H1 (cell line): ENCODE results near the gene TBCD. TPM values are rescaled to one million over a fixed set of nuclear protein-coding genes. Genes with fewer than 3 reads are reported as not detected.

Source experiments
- CTCF ChIA-PET: fragments of 300-600 bp; sonication (Branson Sonifier 250); formaldehyde crosslinking; loops from one replicate; lab custom pipeline; 2021; ENCODE audit not compliant: partially characterized antibody; lab: Charles Lee
- POLR2A ChIA-PET: fragments of 300-600 bp; sonication (Branson Sonifier 250); formaldehyde crosslinking; loops from one replicate; lab custom pipeline; 2021; ENCODE audit warnings: inconsistent platforms; ENCODE audit not compliant: partially characterized antibody; lab: Charles Lee
- DNase-seq, 2 experiments: peaks; one replicate each; pipeline versions ENCODE4 v3.0.0 to v3.0.0-alpha.2; 2010 to 2022; ENCODE audit warnings: low spot score in 2 of 2, low read depth in 1 of 2, mixed read lengths in 1 of 2
- FAIRE-seq: peaks from 2 replicates; lab custom pipeline; 2011; peaks lifted over from hg19 to GRCh38; lab: Jason Lieb, UNC
- H2AFZ ChIP-seq: 2 replicates; pipeline ENCODE4 v1.8.1; 2012; ENCODE audit warnings: low read length, inconsistent platforms
- H2AK5ac ChIP-seq: 2 replicates; pipeline ENCODE4 v1.6.1; 2013; ENCODE audit warnings: low read depth, low read length
- H2BK120ac ChIP-seq: replicated peaks from 2 replicates; pipeline ENCODE3; 2013; ENCODE audit warnings: low read depth, low read length, inconsistent platforms
- H2BK12ac ChIP-seq: 2 replicates; pipeline ENCODE4 v1.6.1; 2013; ENCODE audit warnings: low read depth, low read length
- H2BK15ac ChIP-seq: 2 replicates; pipeline ENCODE4 v1.6.1; 2013; ENCODE audit warnings: low read length
- H2BK20ac ChIP-seq: 2 replicates; pipeline ENCODE4 v1.6.1; 2013; ENCODE audit warnings: low read length
- H2BK5ac ChIP-seq: 2 replicates; pipeline ENCODE4 v1.6.1; 2013; ENCODE audit warnings: low read depth, low read length
- H3K14ac ChIP-seq: 2 replicates; pipeline ENCODE4 v1.6.1; 2013; ENCODE audit warnings: inconsistent platforms; ENCODE audit not compliant: insufficient read length
- H3K18ac ChIP-seq: 2 replicates; pipeline ENCODE4 v1.6.1; 2013; ENCODE audit warnings: low read length; ENCODE audit errors: extremely low read depth
- H3K23ac ChIP-seq: 2 replicates; pipeline ENCODE4 v1.6.1; 2013; ENCODE audit warnings: inconsistent platforms; ENCODE audit not compliant: insufficient read length
- H3K23me2 ChIP-seq: 2 replicates; pipeline ENCODE4 v1.6.1; 2013; ENCODE audit warnings: low read depth, low read length
- H3K27ac ChIP-seq: 2 replicates; pipeline ENCODE4 v1.6.1; 2011; ENCODE audit warnings: low read depth, low read length, inconsistent platforms
- H3K27me3 ChIP-seq, 4 experiments: replicated peaks in 1 of 4; 1 replicate in 1 of 4; 2 replicates in 3 of 4; pipeline versions ENCODE4 v1.6.1 to v1.8.1; 2011 to 2013; ENCODE audit warnings: low read length in 3 of 4, mild to moderate bottlenecking in 3 of 4, inconsistent platforms in 2 of 4, mixed read lengths in 2 of 4, moderate library complexity in 1 of 4; ENCODE audit not compliant: control insufficient read depth in 3 of 4, insufficient read depth in 3 of 4; ENCODE audit errors: extremely low read depth in 1 of 4
- H3K36me3 ChIP-seq, 4 experiments: 2 replicates each; pipeline versions ENCODE4 v1.6.1 to v1.8.1; 2011 to 2013; ENCODE audit warnings: mild to moderate bottlenecking in 4 of 4, low read length in 3 of 4, moderate library complexity in 2 of 4, control low read depth in 1 of 4, inconsistent platforms in 1 of 4; ENCODE audit not compliant: insufficient read depth in 4 of 4, control insufficient read depth in 2 of 4
- H3K4ac ChIP-seq: replicated peaks from 2 replicates; pipeline ENCODE3; 2013; ENCODE audit warnings: low read length, low read depth, mixed read lengths, inconsistent platforms; ENCODE audit not compliant: insufficient read length
- H3K4me1 ChIP-seq, 4 experiments: replicated peaks in 1 of 4; 1 replicate in 1 of 4; 2 replicates in 3 of 4; pipeline versions ENCODE4 v1.6.1 to v1.8.1; 2011 to 2013; ENCODE audit warnings: low read length in 3 of 4, inconsistent platforms in 2 of 4, mixed read lengths in 1 of 4; ENCODE audit not compliant: insufficient read depth in 4 of 4, control insufficient read depth in 3 of 4
- H3K4me2 ChIP-seq, 2 experiments: 2 replicates each; pipeline versions ENCODE4 v1.6.1 to v1.8.1; 2011 to 2013; ENCODE audit warnings: low read depth in 2 of 2, low read length in 2 of 2, control low read depth in 1 of 2, inconsistent platforms in 1 of 2, mild to moderate bottlenecking in 1 of 2; ENCODE audit not compliant: insufficient read depth in 1 of 2
- H3K4me3 ChIP-seq, 4 experiments: fragments of 200-600, 300-600 bp in 1 of 4; sonication (generic), shearing (Covaris generic), sonication (Bioruptor Twin) in 1 of 4; 2 replicates each; pipeline versions ENCODE4 v1.5.1 to v1.8.1; 2011 to 2016; ENCODE audit warnings: low read length in 4 of 4, low read depth in 3 of 4, control low read depth in 2 of 4, inconsistent platforms in 2 of 4, mild to moderate bottlenecking in 2 of 4, mixed read lengths in 1 of 4, moderate library complexity in 1 of 4; ENCODE audit not compliant: insufficient read depth in 2 of 4; ENCODE audit errors: extremely low read depth in 1 of 4
- H3K56ac ChIP-seq: replicated peaks from 2 replicates; pipeline ENCODE3; 2013; ENCODE audit warnings: low read depth, mild to moderate bottlenecking, mixed read lengths, low read length, inconsistent platforms; ENCODE audit not compliant: insufficient read length
- H3K79me1 ChIP-seq: 2 replicates; pipeline ENCODE4 v1.6.1; 2013; ENCODE audit warnings: low read depth, low read length, control low read depth
- H3K79me2 ChIP-seq, 2 experiments: 2 replicates each; pipeline versions ENCODE4 v1.6.1 to v1.8.1; 2012 to 2013; ENCODE audit warnings: low read length in 2 of 2, mild to moderate bottlenecking in 2 of 2, inconsistent platforms in 1 of 2; ENCODE audit not compliant: insufficient read depth in 2 of 2, control insufficient read depth in 1 of 2
- H3K9ac ChIP-seq, 4 experiments: replicated peaks in 1 of 4; 1 replicate in 1 of 4; 2 replicates in 3 of 4; pipeline versions ENCODE4 v1.6.1 to v1.8.1; 2011 to 2013; ENCODE audit warnings: low read depth in 3 of 4, low read length in 3 of 4, control low read depth in 2 of 4, mild to moderate bottlenecking in 2 of 4, moderate library complexity in 2 of 4, inconsistent platforms in 1 of 4; ENCODE audit errors: extremely low read depth in 1 of 4
- H3K9me3 ChIP-seq, 2 experiments: 2 replicates each; pipeline versions ENCODE4 v1.6.1 to v1.8.1; 2012 to 2013; ENCODE audit warnings: mild to moderate bottlenecking in 2 of 2, moderate library complexity in 2 of 2, control low read depth in 1 of 2, inconsistent platforms in 1 of 2, low read depth in 1 of 2, low read length in 1 of 2, mixed read lengths in 1 of 2; ENCODE audit not compliant: insufficient read depth in 2 of 2
- H4K20me1 ChIP-seq, 2 experiments: replicated peaks in 1 of 2; 2 replicates each; pipeline versions ENCODE3 to v1.8.1; 2011 to 2013; ENCODE audit warnings: inconsistent platforms in 2 of 2, low read length in 2 of 2, mild to moderate bottlenecking in 1 of 2; ENCODE audit not compliant: insufficient read depth in 2 of 2, control insufficient read depth in 1 of 2
- H4K5ac ChIP-seq: 2 replicates; pipeline ENCODE4 v1.6.1; 2013; ENCODE audit warnings: low read length, low read depth, mixed read lengths, inconsistent platforms; ENCODE audit not compliant: insufficient read length
- H4K8ac ChIP-seq: 2 replicates; pipeline ENCODE4 v1.8.0; 2013; ENCODE audit warnings: mild to moderate bottlenecking, moderate library complexity, low read length, inconsistent platforms; ENCODE audit not compliant: insufficient read depth; ENCODE audit errors: extremely low read depth
- H4K91ac ChIP-seq: replicated peaks from 2 replicates; pipeline ENCODE3; 2013; ENCODE audit warnings: low read length, mixed read lengths, inconsistent platforms; ENCODE audit not compliant: insufficient read length
- ASH2L ChIP-seq: fragments of 200-600, 300-600 bp; sonication (generic); IDR thresholded peaks from one replicate; pipeline ENCODE4 v1.7.1; 2017; ENCODE audit warnings: low read length
- CBX5 ChIP-seq: fragments of 300-800, 300-1000 bp; sonication (generic); IDR thresholded peaks from 2 replicates; pipeline ENCODE4 v1.7.1; 2016; ENCODE audit warnings: antibody characterized with exemption, low read length, low read depth
- GABPA ChIP-seq: IDR thresholded peaks from 2 replicates; pipeline ENCODE4 v1.6.1; 2011; ENCODE audit warnings: mild to moderate bottlenecking, low read length, moderate library complexity, borderline replicate concordance; ENCODE audit not compliant: insufficient read depth
- HDAC6 ChIP-seq: IDR thresholded peaks from one replicate; pipeline ENCODE4 v1.7.1; 2012; ENCODE audit warnings: low read depth, mild to moderate bottlenecking, inconsistent platforms, low read length, moderate library complexity
- MAX ChIP-seq: IDR thresholded peaks from 2 replicates; pipeline ENCODE4 v1.6.1; 2012; ENCODE audit warnings: inconsistent platforms
- POLR2A ChIP-seq, 2 experiments: IDR thresholded peaks; 1 replicate in 1 of 2; 2 replicates in 1 of 2; pipeline ENCODE4 v1.6.1; 2011; ENCODE audit warnings: low read depth in 2 of 2, low read length in 2 of 2, mild to moderate bottlenecking in 2 of 2; ENCODE audit errors: control extremely low read depth in 1 of 2
- POU5F1 ChIP-seq: IDR thresholded peaks from 2 replicates; pipeline ENCODE4 v1.6.1; 2011; ENCODE audit warnings: low read depth, mild to moderate bottlenecking, low read length, moderate library complexity
- SIRT6 ChIP-seq: IDR thresholded peaks from one replicate; pipeline ENCODE4 v1.7.1; 2012; ENCODE audit warnings: low read length, inconsistent platforms
- SIX5 ChIP-seq: IDR thresholded peaks from 2 replicates; pipeline ENCODE4 v1.6.1; 2011; ENCODE audit warnings: mild to moderate bottlenecking, low read depth, low read length
- SP2 ChIP-seq: IDR thresholded peaks from 2 replicates; pipeline ENCODE4 v1.6.1; 2012; ENCODE audit warnings: mild to moderate bottlenecking, low read length, inconsistent platforms
- SP4 ChIP-seq: IDR thresholded peaks from 2 replicates; pipeline ENCODE4 v1.6.1; 2012; ENCODE audit warnings: low read length, inconsistent platforms
- SRF ChIP-seq: IDR thresholded peaks from 2 replicates; pipeline ENCODE4 v1.6.1; 2011; ENCODE audit warnings: mild to moderate bottlenecking, low read depth, low read length, moderate library complexity
- TAF7 ChIP-seq: optimal IDR thresholded peaks from 2 replicates; pipeline ENCODE3; 2011; ENCODE audit warnings: low read depth, mild to moderate bottlenecking, inconsistent platforms, low read length, moderate library complexity, borderline replicate concordance
- ZNF274 ChIP-seq: IDR thresholded peaks from 2 replicates; pipeline ENCODE4 v1.7.0; 2012; ENCODE audit warnings: low read length, borderline replicate concordance; ENCODE audit errors: extremely low read depth
- WGBS, 2 experiments: shearing (Covaris generic) in 1 of 2; methylation state at CpG; one replicate each; pipeline versions ENCODE4 v1.1.6 to v1.1.7; 2013 to 2015; ENCODE audit warnings: low lambda C conversion rate in 2 of 2, mixed read lengths in 2 of 2, inconsistent platforms in 1 of 2, low coverage in 1 of 2, missing lambda C conversion rate in 1 of 2; ENCODE audit not compliant: insufficient replicate concordance in 2 of 2, insufficient coverage in 1 of 2, insufficient read length in 1 of 2; ENCODE audit errors: extremely low coverage in 1 of 2, missing lambda C conversion rate in 1 of 2; 5-methylcytosine and 5-hydroxymethylcytosine counted together
- polyA plus RNA-seq, 7 experiments: library from polyadenylated mRNA; depleted of rRNA in 3 of 7; stranded (reverse) in 5 of 7; unstranded in 2 of 7; fragments of >200 nt in 5 of 7; fragments of 200-250 nt in 2 of 7; gene quantifications; 1 replicate in 5 of 7; 2 replicates in 1 of 7; 4 replicates in 1 of 7; pipeline versions ENCODE4 v1.2.1 to v1.2.3, GENCODE V29; 2011 to 2013; ENCODE audit warnings: missing spikeins in 2 of 7, mixed read lengths in 2 of 7
- total RNA-seq: library from RNA; stranded (reverse); fragmentation: NEBNext Ultra II Directional; extraction: Animal tissue kit (Norgen Biotek cat#: 25700); gene quantifications from 2 replicates; pipeline ENCODE4 v1.2.1, GENCODE V29; 2021
- TF ChIP-seq, protein P1 (sequence below): IDR thresholded peaks from 2 replicates; pipeline ENCODE4 v1.6.1; 2011; ENCODE audit warnings: low read depth, mild to moderate bottlenecking, low read length; ENCODE audit not compliant: insufficient read depth

The TBCD gene
- total and polyA plus RNA-seq, 2 of the 8 experiments (the other 6 are each of a cell fraction or from before 2014, with no cell fraction given) = 118 to 162 TPM

GRCh38 chr17:82807101-82807500 is 55.2 kb downstream of the TBCD start:
- no peak overlapping the region for H3K56ac ChIP-seq
- H4K20me1 ChIP-seq = peaks cover 3 to 5% of the 10 kb centered on the region in 2 experiments
- CTCF ChIA-PET = interaction anchor here (0.9 to 4.1 kb wide), 3 partner anchors 16 to 111 kb away, joined by 3 to 17 read pairs (median 5); no protein-coding TSS in a partner anchor
- H3K27ac ChIP-seq = no peak overlapping the region
- H3K79me1 ChIP-seq = peaks cover 7% of the 10 kb centered on the region
- no peak overlapping the region for H2AFZ ChIP-seq
- H2BK5ac ChIP-seq = no peak overlapping the region
- no peak overlapping the region for H2BK20ac ChIP-seq
- no peaks in the 10 kb centered on the region for H3K23me2 ChIP-seq
- no peaks in the 10 kb centered on the region for H3K9me3 ChIP-seq
- POLR2A ChIA-PET = no interaction called here
- no peaks in the 10 kb centered on the region; a peak in 1 of 7 replicates for H3K4me1 ChIP-seq
- H3K79me2 ChIP-seq = peaks cover 0 to 15% of the 10 kb centered on the region in 2 experiments; a peak in 2 of 4 replicates
- no peak overlapping the region for H4K91ac ChIP-seq
- H2AK5ac ChIP-seq = no peak overlapping the region
- no peaks in the 10 kb centered on the region for H3K27me3 ChIP-seq
- H3K4ac ChIP-seq = no peak overlapping the region
- H3K18ac ChIP-seq = no peak overlapping the region
- no peak overlapping the region for H2BK120ac ChIP-seq
- H3K9ac ChIP-seq = no peak overlapping the region
- no peak for FAIRE-seq
- DNase-seq = no peak
- H2BK12ac ChIP-seq = no peak overlapping the region
- peaks cover 4 to 29% (median 12%) of the 10 kb centered on the region in 4 experiments; a peak in 6 of 8 replicates for H3K36me3 ChIP-seq
- H4K5ac ChIP-seq = no peak overlapping the region
- no peak overlapping the region for H3K23ac ChIP-seq
- H3K14ac ChIP-seq = no peak overlapping the region
- no peak overlapping the region for H3K4me3 ChIP-seq
- WGBS, 2 experiments = 76% methylated on average over 9 of the region's 9 CpGs; no CpG with 5 or more reads in 1 of the 2 experiments
- H2BK15ac ChIP-seq = no peak overlapping the region
- H3K4me2 ChIP-seq = no peak overlapping the region
- H4K8ac ChIP-seq = peak overlapping the region; percentile 46; the same call in 1 of the 2 replicates
- TF ChIP-seq GABPA = no peak
- no peak for TF ChIP-seq SP4
- TF ChIP-seq, protein P1, sequence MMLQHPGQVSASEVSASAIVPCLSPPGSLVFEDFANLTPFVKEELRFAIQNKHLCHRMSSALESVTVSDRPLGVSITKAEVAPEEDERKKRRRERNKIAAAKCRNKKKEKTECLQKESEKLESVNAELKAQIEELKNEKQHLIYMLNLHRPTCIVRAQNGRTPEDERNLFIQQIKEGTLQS = no peak
- no peak for TF ChIP-seq ASH2L
- no peak for TF ChIP-seq MAX
- no peak for TF ChIP-seq SIX5
- no peak for TF ChIP-seq HDAC6
- TF ChIP-seq POU5F1 = no peak
- TF ChIP-seq POLR2A (IDR thresholded peaks at IDR 0.05; ENCODE audit: control extremely low read depth in 1 of 2, low read depth in 2 of 2, low read length in 2 of 2) = no peak
- no peak for TF ChIP-seq SRF
- no peak for TF ChIP-seq ZNF274
- no peak for TF ChIP-seq SIRT6
- no peak for TF ChIP-seq SP2
- no peak for TF ChIP-seq TAF7
- no peak for TF ChIP-seq CBX5
